Loucy (cell line): Measurements from ENCODE around the gene GLRA3.

Experiments used
- H2AFZ ChIP-seq: fragments of 200-600 bp; sonication (generic); 2 replicates; pipeline ENCODE4 v1.6.0; 2016; ENCODE audit warnings: antibody characterized with exemption, mild to moderate bottlenecking, low read length, moderate library complexity
- H3F3A ChIP-seq: fragments of 200-600 bp; 2 replicates; pipeline ENCODE4 v1.6.0; 2016; ENCODE audit warnings: antibody characterized with exemption, low read depth, mild to moderate bottlenecking
- H3K27me3 ChIP-seq: fragments of 200-600 bp; sonication (generic); 2 replicates; pipeline ENCODE4 v1.6.1; 2014; ENCODE audit warnings: low read length, mild to moderate bottlenecking; ENCODE audit not compliant: insufficient read depth, poor library complexity, severe bottlenecking
- H3K36me3 ChIP-seq: fragments of 200-600 bp; sonication (generic); 2 replicates; pipeline ENCODE4 v1.6.1; 2016; ENCODE audit warnings: low read length; ENCODE audit not compliant: insufficient read depth
- H3K4me1 ChIP-seq: fragments of 200-600 bp; sonication (generic); 2 replicates; pipeline ENCODE4 v1.5.1; 2014; ENCODE audit warnings: low read length, mild to moderate bottlenecking; ENCODE audit not compliant: insufficient read depth, poor library complexity, severe bottlenecking
- H3K4me2 ChIP-seq: fragments of 200-600 bp; sonication (generic); 2 replicates; pipeline ENCODE4 v1.6.0; 2014; ENCODE audit warnings: antibody characterized with exemption, low read length, low read depth, mild to moderate bottlenecking; ENCODE audit not compliant: poor library complexity, severe bottlenecking
- H3K4me3 ChIP-seq: fragments of 200-600 bp; sonication (generic); 2 replicates; pipeline ENCODE4 v1.5.1; 2014; ENCODE audit warnings: low read length, mild to moderate bottlenecking, mixed read lengths; ENCODE audit not compliant: poor library complexity, severe bottlenecking
- H3K79me2 ChIP-seq: fragments of 200-600 bp; sonication (generic); 2 replicates; pipeline ENCODE4 v1.6.1; 2014; ENCODE audit warnings: low read length; ENCODE audit not compliant: insufficient read depth
- H3K9ac ChIP-seq: fragments of 200-600 bp; sonication (generic); 2 replicates; pipeline ENCODE4 v1.6.0; 2014; ENCODE audit warnings: mild to moderate bottlenecking, low read depth, low read length, moderate library complexity; ENCODE audit not compliant: poor library complexity, severe bottlenecking
- H3K9me2 ChIP-seq: fragments of 200-600 bp; sonication (generic); replicated peaks from 2 replicates; pipeline ENCODE4 v1.6.1; 2016; ENCODE audit warnings: low read depth, low read length, mixed read lengths
- H3K9me3 ChIP-seq: fragments of 200-600 bp; sonication (generic); 2 replicates; pipeline ENCODE4 v1.6.1; 2014; ENCODE audit warnings: mild to moderate bottlenecking, antibody characterized with exemption, low read length, low read depth; ENCODE audit not compliant: insufficient read depth
- H4K20me1 ChIP-seq: fragments of 200-600 bp; sonication (generic); 2 replicates; pipeline ENCODE4 v1.6.0; 2014; ENCODE audit warnings: antibody characterized with exemption, low read length, mild to moderate bottlenecking; ENCODE audit not compliant: insufficient read depth, poor library complexity, severe bottlenecking
- CTCF ChIP-seq: fragments of 200-600 bp; sonication (generic); conservative IDR thresholded peaks from 2 replicates; pipeline ENCODE4 v1.5.1; 2014; ENCODE audit warnings: mild to moderate bottlenecking, antibody characterized with exemption, low read length
- EZH2phosphoT487 ChIP-seq: fragments of 200-600 bp; IDR thresholded peaks from 2 replicates; pipeline ENCODE4 v1.6.1; 2018; ENCODE audit warnings: antibody characterized with exemption, mild to moderate bottlenecking, moderate library complexity, borderline replicate concordance

GLRA3 gene

GRCh38 chr4:174592985-174593335, 236.1 kb downstream of the GLRA3 start:
- Histone ChIP-seq H3K79me2 (no peaks in the 10 kb centered on the region), H3K36me3 (no peaks in the 10 kb centered on the region), H3K9me3 (no peaks in the 10 kb centered on the region), H3K4me2 (no peak overlapping the region), H4K20me1 (no peaks in the 10 kb centered on the region), H2AFZ (no peak overlapping the region), H3K9ac (no peak overlapping the region), H3K4me1 (peaks cover 27% of the 10 kb centered on the region), H3K9me2 (no peaks in the 10 kb centered on the region), H3K4me3 (no peak overlapping the region), H3K27me3 (no peaks in the 10 kb centered on the region), H3F3A (no peaks in the 10 kb centered on the region)
- TF ChIP-seq CTCF (no peak), EZH2phosphoT487 (no peak)

GRCh38 chr4:174592256-174592984, 236.6 kb downstream of the GLRA3 start:
- Histone ChIP-seq H2AFZ (no peak overlapping the region), H3K4me2 (no peak overlapping the region), H3K79me2 (no peaks in the 10 kb centered on the region), H3K36me3 (no peaks in the 10 kb centered on the region), H3K4me1 (peaks cover 27% of the 10 kb centered on the region), H3K4me3 (no peak overlapping the region), H3K27me3 (no peaks in the 10 kb centered on the region), H3K9ac (no peak overlapping the region), H3K9me3 (no peaks in the 10 kb centered on the region), H3K9me2 (no peaks in the 10 kb centered on the region), H4K20me1 (no peaks in the 10 kb centered on the region), H3F3A (no peaks in the 10 kb centered on the region)
- no peak for TF ChIP-seq CTCF
- TF ChIP-seq EZH2phosphoT487, result no peak

GRCh38 chr4:174591243-174592021, 237.6 kb downstream of the GLRA3 start:
- Histone ChIP-seq H3K4me3 (peak overlapping the region; percentile 25), H3K79me2 (no peaks in the 10 kb centered on the region), H3K4me1 (peaks cover 27% of the 10 kb centered on the region), H3K4me2 (peak overlapping the region; percentile 40), H3F3A (no peaks in the 10 kb centered on the region), H3K9me2 (no peaks in the 10 kb centered on the region), H3K36me3 (no peaks in the 10 kb centered on the region), H2AFZ (peak overlapping the region; percentile 43; the same call in 1 of the 2 replicates), H4K20me1 (no peaks in the 10 kb centered on the region), H3K9me3 (no peaks in the 10 kb centered on the region), H3K27me3 (no peaks in the 10 kb centered on the region), H3K9ac (no peak overlapping the region)
- no peak for TF ChIP-seq CTCF
- TF ChIP-seq EZH2phosphoT487, result no peak
